GM18951 (cell line): Measurements from ENCODE around the gene UNC45B.

Source experiments
- POLR2A ChIP-seq: IDR thresholded peaks from 4 replicates; pipeline ENCODE4 v1.6.1; 2011; ENCODE audit warnings: mild to moderate bottlenecking; ENCODE audit not compliant: insufficient read length, insufficient read depth; ENCODE audit errors: extremely low read depth
- in situ Hi-C: fragments of 300-500 bp; cut with MboI; formaldehyde crosslinking; loops from one replicate; pipeline ENCODE4 v1.12.0; 2022; ENCODE audit warnings: low sequenced_read_pairs, mixed read lengths, inconsistent platforms; ENCODE audit not compliant: unreplicated experiment

The UNC45B gene

GRCh38 chr17:35147375-35147905 is at the start of gene UNC45B:
Gene UNC45B, plus strand, starts transcription at chr17:35147817. Its CDS starts 447 bp downstream, at chr17:35148264.
- TF ChIP-seq POLR2A = no peak
- in situ Hi-C loops = no loop called here

GRCh38 chr17:35099908-35100307 is 47.7 kb upstream of the UNC45B start:
- no peak for TF ChIP-seq POLR2A
- in situ Hi-C loops = loop anchor here (10.0 to 25.0 kb wide), 2 partner anchors 85 to 563 kb away; no protein-coding TSS in a partner anchor

- no peak for TF ChIP-seq POLR2A
- in situ Hi-C loops = loop anchor here (25.0 kb wide), 1 partner anchor 564 kb away; no protein-coding TSS in a partner anchor
These were observed 46.6 kb upstream of the UNC45B start for GRCh38 chr17:35101036-35101435.

- in situ Hi-C loops = loop anchor here (25.0 kb wide), 1 partner anchor 564 kb away; no protein-coding TSS in a partner anchor
These were observed 45.9 kb upstream of the UNC45B start for GRCh38 chr17:35101725-35102124.

GRCh38 chr17:35103271-35103670 is 44.3 kb upstream of the UNC45B start:
- in situ Hi-C loops = loop anchor here (25.0 kb wide), 1 partner anchor 566 kb away; no protein-coding TSS in a partner anchor

More at GRCh38 chr17:35101725-35102124, 45.9 kb upstream of the UNC45B start:
- no peak for TF ChIP-seq POLR2A

GRCh38 chr17:35104844-35105450 is 42.7 kb upstream of the UNC45B start:
- in situ Hi-C loops = loop anchor here (25.0 kb wide), 1 partner anchor 568 kb away; no protein-coding TSS in a partner anchor
- TF ChIP-seq POLR2A = no peak

More at GRCh38 chr17:35103271-35103670, 44.3 kb upstream of the UNC45B start:
- no peak for TF ChIP-seq POLR2A

- in situ Hi-C loops = loop anchor here (25.0 kb wide), 1 partner anchor 573 kb away; no protein-coding TSS in a partner anchor
These were observed 36.8 kb upstream of the UNC45B start for GRCh38 chr17:35110791-35111190.

GRCh38 chr17:35116845-35117244 is 30.8 kb upstream of the UNC45B start:
- TF ChIP-seq POLR2A = no peak
- in situ Hi-C loops = loop anchor here (25.0 kb wide), 1 partner anchor 580 kb away; no protein-coding TSS in a partner anchor

- TF ChIP-seq POLR2A = no peak
- in situ Hi-C loops = loop anchor here (25.0 kb wide), 1 partner anchor 581 kb away; no protein-coding TSS in a partner anchor
These were observed 29.6 kb upstream of the UNC45B start for GRCh38 chr17:35117984-35118383.

GRCh38 chr17:35119370-35120165 is 28.0 kb upstream of the UNC45B start, which contains the start of gene RAD51D:
Gene RAD51D, minus strand, starts transcription at chr17:35119860. Its CDS starts 247 bp downstream, at chr17:35119613.
- in situ Hi-C loops = loop anchor here (5.0 to 25.0 kb wide), 2 partner anchors 582 to 697 kb away; no protein-coding TSS in a partner anchor
- TF ChIP-seq POLR2A = peak; percentile 56

- in situ Hi-C loops = loop anchor here (5.0 to 25.0 kb wide), 2 partner anchors 584 to 699 kb away; no protein-coding TSS in a partner anchor
These were observed 26.3 kb upstream of the UNC45B start, which contains the start of gene FNDC8 for GRCh38 chr17:35121315-35121714. Gene FNDC8, plus strand, starts transcription at chr17:35121615. Its CDS starts 79 bp downstream, at chr17:35121694.

GRCh38 chr17:35127751-35128514 is 19.7 kb upstream of the UNC45B start:
- TF ChIP-seq POLR2A = no peak
- in situ Hi-C loops = no loop called here

More at GRCh38 chr17:35121315-35121714, 26.3 kb upstream of the UNC45B start, which contains the start of gene FNDC8:
- TF ChIP-seq POLR2A = no peak
